Measurements from ENCODE around the gene SNCG.
"Not testable (repeated sequence)": the region's sequence is repeated elsewhere in the genome, so short reads cannot be mapped to it uniquely, and the experiment has no call there.

SNCG gene

DNA sequence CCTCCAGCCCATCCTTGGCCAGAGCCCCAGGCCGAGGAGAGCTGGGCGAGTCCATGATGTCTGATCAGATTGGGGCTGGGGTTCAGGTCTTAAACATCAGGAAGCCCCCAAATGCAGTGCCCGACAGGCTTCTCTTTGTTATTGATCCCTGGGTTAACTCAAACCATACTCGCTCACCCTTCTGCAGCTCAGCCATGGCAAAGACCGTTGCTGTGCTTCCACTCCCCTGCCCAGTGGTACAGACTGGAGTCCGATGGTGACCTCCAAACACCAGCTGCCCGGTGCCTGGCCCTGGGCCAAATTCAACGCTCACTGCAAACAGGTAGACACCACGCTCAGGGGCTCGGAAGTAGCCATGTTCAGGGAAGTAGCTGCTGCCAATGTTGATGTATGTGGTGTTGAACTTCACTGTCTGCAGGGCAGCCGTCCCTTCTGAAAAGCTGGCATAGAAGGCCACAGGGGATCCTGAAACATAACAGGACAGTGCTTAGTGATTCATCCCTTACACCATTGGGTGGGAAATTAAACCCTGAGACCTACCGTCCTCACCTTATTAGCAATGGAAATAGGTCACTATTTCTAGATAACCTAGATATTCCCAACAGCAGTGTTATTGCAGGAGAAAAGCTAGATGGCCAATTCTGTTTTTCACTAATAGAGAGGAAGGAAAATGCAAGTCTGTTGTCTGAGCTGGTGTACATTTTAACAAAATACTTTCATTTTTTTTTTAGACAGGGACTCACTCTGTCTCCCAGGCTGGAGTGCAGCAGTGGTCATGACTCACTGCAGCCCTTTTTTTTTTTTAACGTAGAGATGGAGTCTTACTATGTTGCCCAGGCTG lies 21.5 kb upstream of the SNCG start:
- H3K9me2 ChIP-seq (replicated peaks; ENCODE audit: insufficient read depth, low read length): no peaks in the 10 kb centered on the region
- H4K20me1 ChIP-seq (ENCODE audit: insufficient read depth, low read length): no peaks in the 10 kb centered on the region
- no peaks in the 10 kb centered on the region for H3K79me2 ChIP-seq (ENCODE audit: low read length)
- no peak overlapping the region for H3K4me2 ChIP-seq (ENCODE audit: low read depth, low read length)
- H3K36me3 ChIP-seq (replicated peaks; ENCODE audit: insufficient read depth, low read length): no peaks in the 10 kb centered on the region
- no peaks in the 10 kb centered on the region for H3F3A ChIP-seq (ENCODE audit: insufficient read depth, low read length)
- H3K27ac ChIP-seq (ENCODE audit: low read length): no peak overlapping the region
- no peak overlapping the region for H3K9ac ChIP-seq (ENCODE audit: low read length)
- H3K9me3 ChIP-seq (replicated peaks; ENCODE audit: insufficient read depth, low read length): no peaks in the 10 kb centered on the region
- TF ChIP-seq EZH2 (optimal IDR thresholded peaks at IDR 0.05; ENCODE audit: low read depth, low read length) (no peak), EZH2phosphoT487 (IDR thresholded peaks at IDR 0.05; ENCODE audit: low read length) (no peak)
- TF ChIP-seq, protein P1, sequence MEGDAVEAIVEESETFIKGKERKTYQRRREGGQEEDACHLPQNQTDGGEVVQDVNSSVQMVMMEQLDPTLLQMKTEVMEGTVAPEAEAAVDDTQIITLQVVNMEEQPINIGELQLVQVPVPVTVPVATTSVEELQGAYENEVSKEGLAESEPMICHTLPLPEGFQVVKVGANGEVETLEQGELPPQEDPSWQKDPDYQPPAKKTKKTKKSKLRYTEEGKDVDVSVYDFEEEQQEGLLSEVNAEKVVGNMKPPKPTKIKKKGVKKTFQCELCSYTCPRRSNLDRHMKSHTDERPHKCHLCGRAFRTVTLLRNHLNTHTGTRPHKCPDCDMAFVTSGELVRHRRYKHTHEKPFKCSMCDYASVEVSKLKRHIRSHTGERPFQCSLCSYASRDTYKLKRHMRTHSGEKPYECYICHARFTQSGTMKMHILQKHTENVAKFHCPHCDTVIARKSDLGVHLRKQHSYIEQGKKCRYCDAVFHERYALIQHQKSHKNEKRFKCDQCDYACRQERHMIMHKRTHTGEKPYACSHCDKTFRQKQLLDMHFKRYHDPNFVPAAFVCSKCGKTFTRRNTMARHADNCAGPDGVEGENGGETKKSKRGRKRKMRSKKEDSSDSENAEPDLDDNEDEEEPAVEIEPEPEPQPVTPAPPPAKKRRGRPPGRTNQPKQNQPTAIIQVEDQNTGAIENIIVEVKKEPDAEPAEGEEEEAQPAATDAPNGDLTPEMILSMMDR (IDR thresholded peaks at IDR 0.05; ENCODE audit: low read length): no peak
- DNase-seq: no peak
- H3K4me3 ChIP-seq (ENCODE audit: low read length): no peak overlapping the region
- no peak overlapping the region for H2AFZ ChIP-seq (ENCODE audit: low read length)
- H3K4me1 ChIP-seq (ENCODE audit: low read length): no peaks in the 10 kb centered on the region
- no peaks in the 10 kb centered on the region for H3K27me3 ChIP-seq (replicated peaks; ENCODE audit: insufficient read depth, low read length)

DNA sequence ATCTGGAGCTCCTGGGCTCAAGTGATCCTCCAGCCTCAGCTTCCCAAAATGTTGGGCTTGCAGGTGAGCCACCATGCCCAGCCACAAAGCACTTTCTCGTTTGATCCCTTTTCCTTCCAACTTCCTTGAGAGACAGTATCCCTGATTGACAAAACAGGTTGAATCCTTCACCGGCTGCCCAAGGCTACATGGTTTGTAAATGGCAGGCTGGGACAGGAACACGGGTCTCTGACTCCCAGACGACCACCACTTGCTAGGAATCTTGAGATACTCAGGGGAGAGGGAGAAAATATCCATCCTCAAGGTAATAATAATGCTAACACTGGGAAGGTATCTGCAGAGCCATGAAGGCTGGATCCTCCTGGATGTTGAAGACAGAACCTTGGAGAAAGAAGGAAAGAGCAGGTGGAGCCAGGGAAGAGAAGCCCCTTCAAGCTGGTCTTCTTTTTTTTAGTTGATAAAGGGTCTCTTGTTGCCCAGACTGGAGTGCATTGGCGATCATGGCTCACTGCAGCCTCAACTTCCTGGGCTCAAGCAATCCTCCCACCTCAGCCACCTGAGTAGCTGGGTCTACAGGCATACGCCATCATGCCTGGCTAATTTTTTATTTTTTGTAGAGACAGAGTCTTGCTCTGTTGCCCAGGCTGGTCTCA lies 20.8 kb upstream of the SNCG start:
- Histone ChIP-seq H3K4me3 (ENCODE audit: low read length) (no peak overlapping the region), H3K9me2 (replicated peaks; ENCODE audit: insufficient read depth, low read length) (no peaks in the 10 kb centered on the region), H4K20me1 (ENCODE audit: insufficient read depth, low read length) (no peaks in the 10 kb centered on the region), H3K4me2 (ENCODE audit: low read depth, low read length) (no peak overlapping the region), H3K9ac (ENCODE audit: low read length) (no peak overlapping the region), H3K27ac (ENCODE audit: low read length) (no peak overlapping the region), H3K4me1 (ENCODE audit: low read length) (no peaks in the 10 kb centered on the region), H3K9me3 (replicated peaks; ENCODE audit: insufficient read depth, low read length) (no peaks in the 10 kb centered on the region), H3F3A (ENCODE audit: insufficient read depth, low read length) (no peaks in the 10 kb centered on the region), H3K36me3 (replicated peaks; ENCODE audit: insufficient read depth, low read length) (no peaks in the 10 kb centered on the region), H3K79me2 (ENCODE audit: low read length) (no peaks in the 10 kb centered on the region), H2AFZ (ENCODE audit: low read length) (no peak overlapping the region), H3K27me3 (replicated peaks; ENCODE audit: insufficient read depth, low read length) (no peaks in the 10 kb centered on the region)
- TF ChIP-seq, protein P1 (IDR thresholded peaks at IDR 0.05; ENCODE audit: low read length): no peak
- TF ChIP-seq EZH2 (optimal IDR thresholded peaks at IDR 0.05; ENCODE audit: low read depth, low read length): no peak
- TF ChIP-seq EZH2phosphoT487 (IDR thresholded peaks at IDR 0.05; ENCODE audit: low read length): no peak
- DNase-seq: no peak

DNA sequence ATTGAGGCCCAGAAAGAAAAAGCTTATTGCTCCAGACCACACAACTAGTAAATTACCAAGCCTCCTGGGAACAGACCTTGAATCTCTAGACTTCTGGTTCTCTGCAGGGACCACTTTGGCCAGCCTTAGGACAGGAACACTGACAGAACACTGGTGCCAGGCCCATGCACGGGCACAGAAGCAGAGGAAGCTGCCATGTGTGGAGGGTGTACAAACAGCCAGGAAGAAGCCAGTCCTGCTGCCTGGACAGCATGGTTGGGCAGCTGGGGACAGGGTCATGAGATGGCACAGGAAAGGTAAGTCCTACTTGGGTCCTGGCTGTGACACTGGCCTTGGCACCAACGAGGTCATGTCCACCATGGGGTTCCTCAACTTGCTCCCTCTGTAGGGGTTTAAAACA lies 20.1 kb upstream of the SNCG start:
- H3K36me3 ChIP-seq (replicated peaks; ENCODE audit: insufficient read depth, low read length): no peaks in the 10 kb centered on the region
- no peaks in the 10 kb centered on the region for H3K4me1 ChIP-seq (ENCODE audit: low read length)

DNA sequence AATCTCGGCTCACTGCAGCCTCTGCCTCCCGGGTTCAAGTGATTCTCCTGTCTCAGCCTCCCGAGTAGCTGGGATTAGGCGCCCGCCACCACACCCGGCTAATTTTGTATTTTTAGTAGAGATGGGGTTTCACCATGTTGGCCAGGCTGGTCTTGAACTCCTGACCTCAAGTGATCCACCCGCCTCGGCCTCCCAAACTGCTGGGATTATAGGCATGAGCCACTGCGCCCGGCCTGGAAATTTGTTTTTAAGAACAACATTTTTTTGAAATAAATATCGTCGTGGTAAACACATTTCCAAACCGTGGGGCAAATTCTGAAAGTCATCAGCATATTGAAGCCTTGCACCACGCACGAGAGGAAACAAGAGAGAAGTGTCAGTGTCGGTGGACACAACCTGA lies 18.3 kb upstream of the SNCG start:
- not testable (repeated sequence) for H3K9me3 ChIP-seq (replicated peaks; ENCODE audit: insufficient read depth, low read length); H3K4me2 ChIP-seq (ENCODE audit: low read depth, low read length); H3K27me3 ChIP-seq (replicated peaks; ENCODE audit: insufficient read depth, low read length)

More for the DNA sequence above, 20.1 kb upstream of the SNCG start:
- Histone ChIP-seq H3K9me3 (replicated peaks; ENCODE audit: insufficient read depth, low read length) (no peaks in the 10 kb centered on the region), H3K4me2 (ENCODE audit: low read depth, low read length) (no peak overlapping the region), H4K20me1 (ENCODE audit: insufficient read depth, low read length) (no peaks in the 10 kb centered on the region), H3K27me3 (replicated peaks; ENCODE audit: insufficient read depth, low read length) (no peaks in the 10 kb centered on the region), H3F3A (ENCODE audit: insufficient read depth, low read length) (no peaks in the 10 kb centered on the region), H3K4me3 (ENCODE audit: low read length) (no peak overlapping the region), H3K27ac (ENCODE audit: low read length) (no peak overlapping the region), H3K9me2 (replicated peaks; ENCODE audit: insufficient read depth, low read length) (no peaks in the 10 kb centered on the region), H2AFZ (ENCODE audit: low read length) (no peak overlapping the region), H3K9ac (ENCODE audit: low read length) (no peak overlapping the region), H3K79me2 (ENCODE audit: low read length) (no peaks in the 10 kb centered on the region)
- TF ChIP-seq, protein P1 (IDR thresholded peaks at IDR 0.05; ENCODE audit: low read length): no peak
- no peak for TF ChIP-seq EZH2 (optimal IDR thresholded peaks at IDR 0.05; ENCODE audit: low read depth, low read length)
- no peak for TF ChIP-seq EZH2phosphoT487 (IDR thresholded peaks at IDR 0.05; ENCODE audit: low read length)
- DNase-seq: no peak

More for the DNA sequence above, 18.3 kb upstream of the SNCG start:
- not testable (repeated sequence) for H3K4me3 ChIP-seq (ENCODE audit: low read length); H3F3A ChIP-seq (ENCODE audit: insufficient read depth, low read length); DNase-seq; H3K9ac ChIP-seq (ENCODE audit: low read length); H3K27ac ChIP-seq (ENCODE audit: low read length); H3K4me1 ChIP-seq (ENCODE audit: low read length); H3K36me3 ChIP-seq (replicated peaks; ENCODE audit: insufficient read depth, low read length); H3K79me2 ChIP-seq (ENCODE audit: low read length); H4K20me1 ChIP-seq (ENCODE audit: insufficient read depth, low read length); H3K9me2 ChIP-seq (replicated peaks; ENCODE audit: insufficient read depth, low read length)
- peak overlapping the region; percentile 86; the same call in 1 of the 2 replicates for H2AFZ ChIP-seq (ENCODE audit: low read length)

Data from MM.1S (cell line).